ENCODE results near the gene C9orf50.
A peak's percentile ranks its signal among the peaks of the same experiment; 100 is the strongest.

The C9orf50 gene

DNA sequence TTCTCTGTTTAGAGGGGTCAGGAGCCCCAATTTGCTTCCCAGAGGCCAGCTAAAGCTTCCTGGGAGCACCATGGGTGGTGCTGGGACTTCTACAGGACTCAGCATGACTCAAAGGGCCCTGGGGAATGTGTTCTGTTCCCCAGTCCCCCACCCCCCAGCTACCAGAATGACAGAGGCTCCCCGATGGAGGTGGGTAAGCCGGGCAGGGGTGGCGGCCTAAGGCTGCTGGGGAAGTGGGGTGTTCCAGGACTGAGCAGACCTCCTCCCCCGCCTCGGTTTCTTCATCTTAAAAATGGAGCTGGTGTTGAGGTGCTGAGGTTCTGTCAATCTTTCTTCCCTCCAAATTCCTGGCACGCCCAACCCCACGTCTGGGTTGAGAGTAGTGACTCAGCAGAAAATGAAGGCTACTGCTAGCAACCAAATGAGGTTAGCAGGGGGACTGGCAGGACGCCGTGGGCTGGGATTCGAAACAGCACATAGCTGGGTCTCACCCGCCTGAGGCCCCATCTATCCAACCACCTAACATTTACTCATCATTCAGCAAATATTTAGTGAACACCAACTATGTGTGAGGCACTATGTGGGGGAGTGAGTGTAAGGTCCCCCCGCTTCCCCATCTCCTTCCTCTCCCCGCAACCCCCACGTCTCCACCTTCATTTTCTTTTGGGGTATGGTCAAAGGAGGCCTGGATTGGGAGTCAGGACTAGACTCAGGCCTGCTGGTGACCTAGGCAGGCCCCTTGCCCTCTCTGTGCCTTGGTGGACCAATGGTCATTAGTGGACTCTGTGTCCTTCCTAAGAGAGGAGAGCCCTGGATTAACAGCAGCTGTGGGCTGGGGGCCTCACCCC is 50.2 kb downstream of the C9orf50 start:
- DNase-seq (ENCODE audit: low spot score), result peak; percentile 46

- DNase-seq (ENCODE audit: low spot score), result peak; percentile 57
Observed at GRCh38 chr9:129569502-129570449, 51.1 kb downstream of the C9orf50 start.

GRCh38 chr9:129568560-129569501 is 52.1 kb downstream of the C9orf50 start:
- DNase-seq (ENCODE audit: low spot score), result peak; percentile 75

GRCh38 chr9:129567842-129568559 is 52.9 kb downstream of the C9orf50 start:
- peak; percentile 46 for DNase-seq (ENCODE audit: low spot score)

- DNase-seq (ENCODE audit: low spot score), result no peak
Observed at GRCh38 chr9:129567329-129567728, 53.6 kb downstream of the C9orf50 start.

GRCh38 chr9:129566563-129567266 is 54.2 kb downstream of the C9orf50 start:
- DNase-seq (ENCODE audit: low spot score), result no peak

DNA sequence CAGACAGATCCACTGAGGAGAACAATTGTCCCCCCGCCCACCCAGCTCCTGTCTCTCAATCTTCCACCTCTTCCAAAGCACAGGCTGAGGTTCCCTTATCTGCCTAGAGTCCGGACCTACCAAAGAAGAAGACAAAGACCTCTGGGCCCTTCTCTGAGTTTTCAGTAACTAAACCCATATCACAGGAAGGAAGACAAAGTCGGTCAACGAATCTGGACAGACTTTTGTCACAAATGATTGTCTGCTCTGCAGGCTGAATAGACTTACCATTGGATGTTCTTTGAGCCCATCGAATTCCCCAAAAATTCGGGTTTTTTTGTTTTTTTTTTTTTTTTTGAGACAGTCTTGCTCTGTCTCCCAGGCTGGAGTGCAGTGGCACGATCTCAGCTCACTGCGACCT is 58.0 kb downstream of the C9orf50 start:
- DNase-seq (ENCODE audit: low spot score), result no peak

DNA sequence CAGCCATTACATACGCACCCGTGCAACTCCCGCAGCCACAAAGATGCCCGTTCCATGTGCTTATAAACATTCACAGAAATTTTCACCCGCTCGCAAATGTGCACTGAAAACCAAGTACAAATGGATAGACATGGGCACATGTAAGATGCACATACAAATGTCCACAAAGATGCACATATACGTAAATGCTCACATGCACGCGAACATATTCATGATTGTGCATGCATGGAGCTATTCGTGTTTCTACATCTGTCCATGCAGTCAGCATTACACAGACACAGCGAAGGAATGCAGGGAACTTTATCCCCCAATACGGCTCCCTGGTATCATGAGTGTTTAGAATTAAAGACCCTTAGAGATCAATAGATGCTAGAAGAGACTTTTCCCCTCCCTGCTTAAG is 58.4 kb downstream of the C9orf50 start:
- DNase-seq (ENCODE audit: low spot score), result no peak

Data from iPS-NIHi11 (cell line).